ACC112 (cell line): ENCODE results near the gene ZFYVE28.

Source experiments
- H2AFZ ChIP-seq: fragments of 200-600 bp; sonication (generic); one replicate; pipeline ENCODE4 v1.6.0; 2017; ENCODE audit warnings: antibody characterized with exemption, low read length; ENCODE audit not compliant: unreplicated experiment
- H3K27ac ChIP-seq: fragments of 200-600 bp; sonication (generic); 2 replicates; pipeline ENCODE4 v1.5.1; 2014; ENCODE audit warnings: low read depth, mild to moderate bottlenecking, antibody characterized with exemption, low read length, moderate library complexity
- H3K27me3 ChIP-seq: fragments of 200-600 bp; sonication (generic); 2 replicates; pipeline ENCODE4 v1.6.1; 2014; ENCODE audit warnings: mild to moderate bottlenecking, antibody characterized with exemption, low read length, moderate library complexity, mixed read lengths; ENCODE audit not compliant: insufficient read depth
- H3K36me3 ChIP-seq: fragments of 200-600 bp; sonication (generic); 2 replicates; pipeline ENCODE4 v1.6.1; 2016; ENCODE audit warnings: mild to moderate bottlenecking, antibody characterized with exemption, low read length, moderate library complexity, mixed read lengths; ENCODE audit not compliant: insufficient read depth
- H3K4me1 ChIP-seq: fragments of 200-600 bp; sonication (generic); one replicate; pipeline ENCODE4 v1.6.1; 2016; ENCODE audit warnings: low read length, mixed read lengths; ENCODE audit not compliant: insufficient read depth, unreplicated experiment, control insufficient read depth
- H3K4me3 ChIP-seq: fragments of 200-600 bp; sonication (generic); 2 replicates; pipeline ENCODE4 v1.5.1; 2014; ENCODE audit warnings: mild to moderate bottlenecking, low read depth, low read length
- H3K79me2 ChIP-seq: fragments of 200-600 bp; sonication (generic); one replicate; pipeline ENCODE4 v1.6.0; 2016; ENCODE audit warnings: low read length; ENCODE audit not compliant: control insufficient read depth, unreplicated experiment, insufficient read depth

The ZFYVE28 gene

GRCh38 chr4:2425386-2426068, 7.1 kb upstream of the ZFYVE28 start:
- peaks cover 21% of the 10 kb centered on the region for H3K27me3 ChIP-seq
- H3K4me1 ChIP-seq: no peaks in the 10 kb centered on the region
- no peak overlapping the region for H2AFZ ChIP-seq
- no peak overlapping the region for H3K4me3 ChIP-seq
- no peaks in the 10 kb centered on the region for H3K36me3 ChIP-seq
- H3K27ac ChIP-seq: no peak overlapping the region
- no peaks in the 10 kb centered on the region for H3K79me2 ChIP-seq

DNA sequence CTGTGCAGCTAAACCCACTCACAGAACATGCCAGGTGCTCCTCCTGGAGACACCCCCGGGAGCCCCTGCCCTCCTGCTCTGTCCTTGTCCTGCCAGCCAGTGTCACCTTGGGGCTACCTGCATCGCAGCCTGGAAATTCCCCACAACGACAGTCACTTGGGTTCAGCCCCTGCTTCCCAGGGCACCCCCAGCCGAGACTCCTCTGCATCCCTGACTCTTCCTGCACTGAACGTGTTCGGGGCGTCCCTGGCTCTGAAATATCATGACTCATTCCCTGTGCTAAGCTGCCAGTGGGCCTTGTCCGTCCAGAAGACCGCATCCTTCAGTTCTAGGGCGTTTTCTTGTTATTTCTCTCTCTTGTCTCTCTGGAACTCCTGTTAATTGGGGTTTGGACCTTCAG, 6.1 kb upstream of the ZFYVE28 start:
- Histone ChIP-seq H3K36me3 (no peaks in the 10 kb centered on the region), H3K79me2 (no peaks in the 10 kb centered on the region), H2AFZ (no peak overlapping the region), H3K27ac (no peak overlapping the region), H3K4me1 (no peaks in the 10 kb centered on the region), H3K27me3 (peaks cover 30% of the 10 kb centered on the region), H3K4me3 (no peak overlapping the region)

GRCh38 chr4:2423695-2424094, 5.2 kb upstream of the ZFYVE28 start:
- Histone ChIP-seq H3K36me3 (no peaks in the 10 kb centered on the region), H2AFZ (no peak overlapping the region), H3K4me1 (no peaks in the 10 kb centered on the region), H3K27ac (no peak overlapping the region), H3K79me2 (no peaks in the 10 kb centered on the region), H3K27me3 (peaks cover 35% of the 10 kb centered on the region), H3K4me3 (no peak overlapping the region)

- no peaks in the 10 kb centered on the region for H3K79me2 ChIP-seq
- H3K27ac ChIP-seq: no peak overlapping the region
- no peak overlapping the region for H2AFZ ChIP-seq
- H3K27me3 ChIP-seq: peaks cover 36% of the 10 kb centered on the region
- no peak overlapping the region for H3K4me3 ChIP-seq
- no peaks in the 10 kb centered on the region for H3K36me3 ChIP-seq
- H3K4me1 ChIP-seq: no peaks in the 10 kb centered on the region
These were observed 4.6 kb upstream of the ZFYVE28 start for GRCh38 chr4:2423066-2423465.

GRCh38 chr4:2421928-2422327, 3.5 kb upstream of the ZFYVE28 start:
- Histone ChIP-seq H3K79me2 (peaks cover 6% of the 10 kb centered on the region), H2AFZ (no peak overlapping the region), H3K4me1 (no peaks in the 10 kb centered on the region), H3K27ac (no peak overlapping the region), H3K4me3 (no peak overlapping the region), H3K27me3 (peaks cover 43% of the 10 kb centered on the region), H3K36me3 (no peaks in the 10 kb centered on the region)

- Histone ChIP-seq H3K79me2 (peaks cover 12% of the 10 kb centered on the region), H3K36me3 (no peaks in the 10 kb centered on the region), H2AFZ (no peak overlapping the region), H3K4me1 (no peaks in the 10 kb centered on the region), H3K27ac (no peak overlapping the region), H3K4me3 (no peak overlapping the region), H3K27me3 (peaks cover 53% of the 10 kb centered on the region)
These were observed 1.4 kb upstream of the ZFYVE28 start for GRCh38 chr4:2419814-2420213.

GRCh38 chr4:2418650-2419571, 466 bp upstream of the ZFYVE28 start, which contains the start of gene CFAP99:
TSS of gene CFAP99 (plus strand) at chr4:2418955.
- peaks cover 9% of the 10 kb centered on the region for H3K4me1 ChIP-seq
- no peaks in the 10 kb centered on the region for H3K36me3 ChIP-seq
- H2AFZ ChIP-seq: peak within 1 kb of the TSS; percentile 82
- peak within 1 kb of the TSS; percentile 78 for H3K4me3 ChIP-seq
- peaks cover 12% of the 10 kb centered on the region for H3K79me2 ChIP-seq
- peaks cover 53% of the 10 kb centered on the region for H3K27me3 ChIP-seq
- H3K27ac ChIP-seq: no peak within 1 kb of the TSS

DNA sequence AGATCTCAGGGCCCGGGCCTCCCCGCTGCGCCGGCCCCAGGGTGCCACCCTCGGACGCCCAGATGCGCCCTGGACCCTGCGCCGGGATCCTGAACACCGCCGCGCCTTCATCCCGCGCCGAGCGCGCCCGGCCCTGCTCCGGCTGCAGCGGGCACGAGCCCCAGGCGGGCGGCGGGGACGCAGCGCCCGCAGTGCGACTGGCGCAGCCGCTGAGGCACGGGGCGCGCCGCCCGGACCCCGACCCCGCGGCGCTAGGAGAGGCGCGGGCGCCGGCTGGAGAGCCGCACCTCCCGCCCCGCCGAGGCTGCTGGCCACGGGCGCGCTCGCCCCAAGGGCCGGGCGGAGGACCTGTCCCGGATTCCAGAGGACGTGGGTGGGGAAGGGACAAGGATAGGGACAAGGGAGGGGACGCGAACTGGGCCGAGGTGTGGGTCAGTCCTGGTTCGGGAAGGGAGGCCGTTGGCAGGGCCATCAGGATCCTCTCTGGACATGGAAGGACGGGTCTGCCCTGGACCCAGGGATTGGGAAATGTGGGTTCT, 1.1 kb downstream of the ZFYVE28 start:
- peaks cover 46% of the 10 kb centered on the region for H3K27me3 ChIP-seq
- H3K36me3 ChIP-seq: no peaks in the 10 kb centered on the region
- H3K4me1 ChIP-seq: peaks cover 19% of the 10 kb centered on the region
- peak overlapping the region; percentile 78 for H3K4me3 ChIP-seq
- H2AFZ ChIP-seq: peak overlapping the region; percentile 56
- no peak overlapping the region for H3K27ac ChIP-seq
- peaks cover 12% of the 10 kb centered on the region for H3K79me2 ChIP-seq

DNA sequence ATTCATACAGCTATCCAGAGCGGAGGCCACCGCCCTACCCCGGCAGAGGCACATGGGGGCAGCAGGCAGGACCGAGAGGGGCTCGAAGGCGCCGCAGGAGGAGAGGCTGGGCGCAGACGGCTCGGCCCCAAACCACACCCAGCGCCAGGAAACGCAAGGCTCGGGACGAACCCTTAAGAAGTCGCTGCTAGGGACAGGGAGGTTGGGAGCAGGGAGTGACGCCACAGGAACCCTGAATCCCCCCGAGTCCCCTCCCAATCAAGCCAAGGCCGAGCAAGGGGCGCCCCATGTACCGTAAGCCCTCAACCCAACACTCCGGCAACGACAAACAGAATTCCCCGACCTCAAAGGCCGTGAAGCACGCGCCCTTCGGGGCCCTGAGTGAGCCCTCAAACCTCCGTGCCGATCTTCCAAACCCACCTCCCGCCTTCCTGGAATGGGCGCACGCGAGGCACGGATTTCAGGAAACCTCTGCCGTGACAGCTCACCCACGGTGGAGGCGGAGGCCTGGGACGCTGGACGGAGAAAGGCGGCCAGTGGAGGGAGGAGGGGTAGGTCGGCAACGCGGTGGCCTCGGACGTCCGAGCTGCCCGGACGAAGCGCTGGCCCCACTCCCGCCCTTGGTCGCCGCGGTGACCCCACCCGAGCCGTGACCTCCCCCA, 1.8 kb downstream of the ZFYVE28 start:
- Histone ChIP-seq H2AFZ (no peak overlapping the region), H3K79me2 (peaks cover 12% of the 10 kb centered on the region), H3K36me3 (no peaks in the 10 kb centered on the region), H3K27ac (peak overlapping the region; percentile 16; the same call in 1 of the 2 replicates), H3K4me3 (peak overlapping the region; percentile 78), H3K27me3 (peaks cover 40% of the 10 kb centered on the region), H3K4me1 (peaks cover 25% of the 10 kb centered on the region)

- no peak overlapping the region for H2AFZ ChIP-seq
- H3K36me3 ChIP-seq: no peaks in the 10 kb centered on the region
- peak overlapping the region; percentile 78 for H3K4me3 ChIP-seq
- H3K4me1 ChIP-seq: peaks cover 25% of the 10 kb centered on the region
- peaks cover 37% of the 10 kb centered on the region for H3K27me3 ChIP-seq
- H3K27ac ChIP-seq: peak overlapping the region; percentile 16; the same call in 1 of the 2 replicates
- peaks cover 12% of the 10 kb centered on the region for H3K79me2 ChIP-seq
These were observed 2.4 kb downstream of the ZFYVE28 start for GRCh38 chr4:2415881-2416563.
